Stimulated activated CD4-positive, alpha-beta T cell treated with anti-CD3 and anti-CD28 coated beads, Interleukin-15, amount 100 ng/mL, for 1 hour (primary cell): ENCODE data around the gene RIPOR3.
"Not testable (repeated sequence)": the region's sequence is repeated elsewhere in the genome, so short reads cannot be mapped to it uniquely, and the experiment has no call there.

Experiments
- DNase-seq, 2 donors: peaks; one replicate each; pipeline ENCODE4 v3.0.0-alpha.2; 2020; ENCODE audit warnings: low read depth in 1 of 2, low spot score in 1 of 2

RIPOR3 gene

DNA sequence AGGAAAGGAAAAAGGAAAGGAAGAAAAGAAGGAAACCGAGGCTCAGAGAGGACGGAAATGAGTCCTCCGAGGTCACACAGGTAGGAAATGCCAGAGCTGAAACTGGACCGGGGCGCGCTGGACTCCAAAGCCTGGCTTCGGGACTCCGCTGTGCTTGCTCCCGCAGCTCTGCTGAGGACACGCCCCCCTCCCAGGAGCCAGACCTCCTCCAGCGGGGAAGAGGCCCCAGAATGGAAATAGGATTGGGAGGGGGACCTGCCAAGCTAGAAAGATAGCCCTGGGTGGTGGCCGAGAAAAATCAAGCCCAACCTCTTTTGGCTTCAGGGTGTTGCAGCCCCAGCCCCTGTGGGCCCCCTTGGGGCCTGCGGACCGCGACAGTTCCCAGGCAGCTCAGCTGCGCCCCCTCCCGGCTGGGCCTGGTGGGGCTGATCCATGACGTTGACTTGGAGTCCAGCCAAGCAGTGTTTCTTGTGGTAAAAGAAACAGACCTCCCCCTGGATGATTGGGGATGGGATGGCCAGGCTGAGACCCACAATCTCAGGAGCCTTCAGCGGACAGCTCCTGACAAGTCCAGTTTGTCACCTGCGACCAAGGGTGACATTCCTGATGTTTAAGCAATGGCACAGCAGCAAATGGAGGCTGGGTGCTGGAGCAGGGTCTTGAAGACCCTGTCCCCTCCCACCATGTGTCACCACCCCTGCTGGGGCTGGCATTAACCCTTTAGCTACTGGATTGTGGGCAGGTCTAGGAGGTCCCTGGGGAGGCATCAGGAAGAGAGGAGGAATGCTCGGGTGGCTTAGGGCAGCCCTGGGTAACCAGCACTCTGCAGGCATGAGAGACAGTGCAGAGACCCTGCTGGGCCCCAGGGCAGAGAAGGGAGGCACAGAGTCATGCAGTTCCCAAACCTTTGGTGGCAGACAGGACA, 55.4 kb downstream of the RIPOR3 start:
- DNase-seq, result peak in 1 of 2 donors; percentile 41

GRCh38 chr20:50635014-50635557, 56.3 kb downstream of the RIPOR3 start:
- DNase-seq, result no peak

- DNase-seq, result no peak
Observed at GRCh38 chr20:50634191-50634590, 57.2 kb downstream of the RIPOR3 start.

GRCh38 chr20:50633361-50633760, 58.0 kb downstream of the RIPOR3 start:
- no peak for DNase-seq

DNA sequence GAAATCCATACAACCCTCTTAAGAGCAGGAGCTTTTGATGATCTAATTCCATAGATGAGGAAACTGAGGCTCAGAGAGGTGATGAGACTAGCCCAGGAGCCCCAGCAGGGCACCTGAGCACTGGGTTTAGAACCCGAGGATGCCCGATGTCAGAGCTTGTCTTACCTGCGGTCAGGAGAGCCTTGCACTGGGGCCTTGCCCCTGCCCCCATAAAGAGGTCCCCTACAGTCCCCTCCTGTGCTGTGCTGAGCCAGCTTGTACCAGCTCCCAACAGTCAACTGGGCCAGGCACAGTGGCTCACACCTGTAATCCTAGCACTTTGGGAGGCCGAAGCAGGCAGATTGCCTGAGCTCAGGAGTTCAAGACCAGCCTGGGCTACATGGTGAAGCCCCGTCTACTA, 58.6 kb downstream of the RIPOR3 start:
- DNase-seq, result no peak

DNA sequence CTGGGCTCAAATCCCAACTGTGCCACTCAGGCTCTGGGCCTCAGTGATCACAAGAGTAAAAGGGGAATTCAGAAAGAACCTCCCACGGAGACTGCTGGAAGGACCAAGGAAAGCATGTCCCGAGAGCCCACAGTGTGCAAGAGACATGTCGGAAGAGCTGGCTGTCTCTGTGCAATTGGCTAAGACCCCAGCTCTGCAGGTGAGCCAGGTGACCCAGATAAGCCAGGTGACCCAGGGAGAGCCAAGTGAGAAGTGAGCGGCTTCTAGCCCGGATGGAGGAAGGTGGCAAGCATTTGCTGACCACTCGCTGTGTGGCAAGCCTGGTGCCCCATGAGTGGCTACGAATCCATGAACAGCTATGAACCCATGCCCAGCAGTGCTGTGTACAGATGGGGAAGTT, 59.1 kb downstream of the RIPOR3 start:
- DNase-seq, result no peak

- no peak for DNase-seq
Observed at GRCh38 chr20:50630578-50631263, 60.6 kb downstream of the RIPOR3 start.

DNA sequence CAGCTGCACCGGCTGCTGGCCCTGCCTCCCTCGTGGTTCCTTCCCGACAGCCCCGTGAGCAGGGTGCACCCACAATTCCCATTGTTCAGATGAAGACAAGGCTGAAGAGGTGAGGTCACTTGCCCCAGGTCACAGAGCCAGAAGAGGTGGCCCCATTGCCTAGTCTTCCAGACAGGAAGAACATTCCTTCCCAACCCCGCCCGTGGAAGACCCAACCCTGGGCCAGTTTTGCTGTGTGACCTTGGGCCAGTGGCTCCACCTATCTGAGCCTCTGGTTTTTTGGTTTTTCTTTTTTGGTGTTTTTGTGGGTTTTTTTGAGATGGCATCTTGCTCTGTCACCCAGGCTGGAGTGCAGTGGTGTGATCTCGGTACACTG, 61.7 kb downstream of the RIPOR3 start:
- DNase-seq, result no peak

GRCh38 chr20:50628853-50629669, 62.3 kb downstream of the RIPOR3 start:
- no peak for DNase-seq

DNA sequence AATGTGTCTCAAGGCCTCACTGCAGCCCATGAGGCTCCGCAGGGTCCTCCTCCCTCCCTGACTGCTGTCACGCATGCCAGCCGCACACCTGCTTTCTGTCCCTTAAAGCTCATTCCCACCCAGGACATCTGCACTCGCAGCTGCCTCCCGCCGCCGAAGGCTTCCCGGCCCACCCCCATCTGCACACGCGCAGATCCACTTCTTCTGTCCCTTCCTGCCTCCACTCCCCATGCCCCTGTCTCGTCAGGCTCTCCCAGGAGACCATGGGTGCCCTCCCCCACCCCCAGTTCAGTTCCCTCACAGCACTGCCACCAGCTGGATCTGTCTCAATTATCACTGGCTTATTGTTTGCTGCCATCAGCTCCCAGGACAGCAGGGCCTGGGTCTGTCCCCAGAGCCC, 63.0 kb downstream of the RIPOR3 start:
- DNase-seq, result no peak

DNA sequence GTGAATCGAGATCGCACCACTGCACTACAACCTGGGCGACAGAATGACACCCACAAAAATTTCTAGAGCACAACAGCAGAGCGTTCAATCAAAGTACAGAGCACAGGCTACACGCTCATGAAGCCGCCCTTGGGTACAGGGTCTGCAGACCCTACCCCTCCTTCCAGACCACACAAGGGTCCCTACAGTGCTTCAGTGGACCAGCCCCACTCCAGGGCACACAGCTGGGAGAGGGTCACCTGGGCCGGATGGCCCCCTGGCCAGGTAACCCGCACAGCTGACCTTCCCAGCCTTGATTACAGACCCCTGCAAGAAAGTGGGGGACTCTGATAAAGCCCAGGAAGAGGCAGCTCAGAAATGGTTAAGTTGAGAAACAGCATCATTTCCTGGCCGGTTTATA, 63.6 kb downstream of the RIPOR3 start:
- DNase-seq, result no peak

GRCh38 chr20:50625986-50626677, 65.2 kb downstream of the RIPOR3 start:
- DNase-seq, result no peak

GRCh38 chr20:50624351-50625016, 66.9 kb downstream of the RIPOR3 start:
- DNase-seq, result no peak

GRCh38 chr20:50621068-50621665, 70.2 kb downstream of the RIPOR3 start:
- no peak for DNase-seq

GRCh38 chr20:50620459-50620858, 70.9 kb downstream of the RIPOR3 start:
- DNase-seq, result not testable (repeated sequence)

DNA sequence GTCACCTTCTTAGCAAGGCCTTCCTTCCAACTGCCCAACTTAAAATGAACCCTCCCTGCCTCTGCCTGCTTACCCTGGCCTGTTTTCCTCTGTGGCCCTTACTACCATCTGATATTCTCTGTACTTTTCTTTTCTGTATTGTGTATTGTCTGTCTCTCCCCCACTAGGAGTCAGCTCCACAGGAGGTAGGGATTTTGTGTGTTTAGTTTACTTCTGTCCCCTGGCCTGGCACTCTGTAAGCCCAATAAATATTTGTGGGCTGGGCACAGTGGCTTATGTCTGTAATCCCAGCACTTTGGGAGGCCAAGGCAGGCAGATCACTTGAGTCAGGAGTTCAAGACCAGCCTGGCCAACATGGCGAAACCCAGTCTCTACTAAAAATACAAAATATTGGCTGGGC, 72.8 kb downstream of the RIPOR3 start:
- no peak for DNase-seq

- no peak for DNase-seq
Observed at GRCh38 chr20:50617022-50617421, 74.3 kb downstream of the RIPOR3 start.

DNA sequence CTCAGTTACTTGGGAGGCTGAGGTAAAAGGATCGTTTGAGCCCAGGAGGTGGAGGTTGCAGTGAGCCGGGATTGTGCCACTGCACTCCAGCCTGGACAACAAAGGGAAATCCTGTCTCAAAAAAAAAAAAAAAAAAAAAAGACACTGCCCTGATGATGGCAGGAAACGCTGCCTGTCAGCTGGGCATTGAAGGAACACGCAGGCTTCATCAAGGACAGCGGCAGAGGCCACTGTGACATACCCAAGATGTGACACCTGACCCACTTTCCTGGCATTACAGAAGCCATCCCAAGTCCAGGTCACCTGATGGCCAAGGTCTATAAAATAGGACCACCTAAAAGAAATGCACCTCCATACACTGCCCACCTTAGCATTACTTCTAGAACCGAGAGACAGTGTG, 75.9 kb downstream of the RIPOR3 start:
- no peak for DNase-seq

DNA sequence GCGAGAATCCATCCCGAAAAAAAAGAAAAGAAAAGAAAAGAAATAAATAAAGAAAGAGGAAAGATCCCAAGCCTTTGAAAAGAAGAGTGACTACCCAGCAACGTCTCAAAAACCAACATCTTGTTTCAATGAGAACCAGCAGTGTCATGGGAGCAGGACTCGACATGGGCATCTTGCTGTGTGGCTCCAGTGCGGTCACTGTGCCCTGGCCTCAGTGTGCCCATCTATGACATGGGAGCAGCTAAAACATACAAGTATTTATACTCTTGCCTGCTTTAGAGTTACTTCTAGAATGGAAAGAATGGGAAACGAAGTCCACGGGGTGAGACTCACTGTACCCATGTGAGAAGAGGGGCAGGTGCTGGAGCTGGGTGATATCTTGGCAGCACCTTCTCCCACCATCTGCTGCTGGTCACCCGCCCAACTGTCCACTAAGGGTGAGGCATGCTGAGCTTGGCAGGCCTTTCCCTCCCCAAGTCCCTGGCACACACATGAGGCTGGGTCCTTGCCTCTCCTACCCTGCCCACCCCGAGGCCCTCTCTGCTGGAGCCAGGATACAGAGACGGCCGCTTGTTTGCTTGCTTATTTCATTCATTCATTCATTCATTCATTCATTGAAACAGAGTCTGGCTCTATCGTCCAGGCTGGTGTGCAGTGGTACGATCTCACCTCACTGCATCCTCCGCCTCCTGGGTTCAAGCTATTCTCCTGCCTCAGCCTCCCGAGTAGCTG, 77.7 kb downstream of the RIPOR3 start:
- DNase-seq, result no peak
